HUDEP-2 (cell line): Measurements from ENCODE around the gene AARS1.
"Not testable (repeated sequence)": the region's sequence is repeated elsewhere in the genome, so short reads cannot be mapped to it uniquely, and the experiment has no call there.

Experiments used
- DNase-seq, 76 experiments: peaks; one replicate each; lab custom pipeline; 2025; ENCODE audit not compliant: unreplicated experiment in 76 of 76; lab: John Stamatoyannopoulos, UW

The AARS1 gene

GRCh38 chr16:70231831-70232230 lies 57.5 kb downstream of the AARS1 start:
- DNase-seq = peak in 5 of 76 experiments; percentile 2 to 27 (median 11)

GRCh38 chr16:70226024-70226423 lies 63.3 kb downstream of the AARS1 start:
- not testable (repeated sequence) for DNase-seq

- DNase-seq = not testable (repeated sequence)
Measured at GRCh38 chr16:70225430-70225829, 63.9 kb downstream of the AARS1 start.

- not testable (repeated sequence) for DNase-seq
Measured at GRCh38 chr16:70224645-70225044, 64.7 kb downstream of the AARS1 start.

GRCh38 chr16:70223971-70224513 lies 65.3 kb downstream of the AARS1 start:
- not testable (repeated sequence) for DNase-seq

- DNase-seq = not testable (repeated sequence)
Measured at GRCh38 chr16:70223216-70223615, 66.1 kb downstream of the AARS1 start.

GRCh38 chr16:70222574-70222973 lies 66.7 kb downstream of the AARS1 start:
- not testable (repeated sequence) for DNase-seq

GRCh38 chr16:70218586-70218985 lies 70.7 kb downstream of the AARS1 start:
- not testable (repeated sequence) for DNase-seq

- not testable (repeated sequence) for DNase-seq
Measured at GRCh38 chr16:70206382-70206781, 82.9 kb downstream of the AARS1 start.

GRCh38 chr16:70204668-70205405 lies 84.5 kb downstream of the AARS1 start:
- not testable (repeated sequence) for DNase-seq

- DNase-seq = not testable (repeated sequence)
Measured at GRCh38 chr16:70204010-70204409, 85.3 kb downstream of the AARS1 start.

- DNase-seq = not testable (repeated sequence)
Measured at GRCh38 chr16:70203508-70203907, 85.8 kb downstream of the AARS1 start.
